GM18498 (cell line): ENCODE data around the gene PTGDR2.

Source experiments
- ATAC-seq: cut with Tn5 transposase; IDR thresholded peaks from one replicate; pipeline ENCODE4 v1.9.1; 2021; ENCODE audit warnings: mild to moderate bottlenecking, moderate library complexity; ENCODE audit not compliant: unreplicated experiment

Gene PTGDR2

GRCh38 chr11:60874421-60875365 lies 18.9 kb upstream of the PTGDR2 start:
- no peak for ATAC-seq

GRCh38 chr11:60873533-60873932 lies 17.8 kb upstream of the PTGDR2 start:
- no peak for ATAC-seq

- no peak for ATAC-seq
These were observed 17.3 kb upstream of the PTGDR2 start for GRCh38 chr11:60872961-60873524.

- ATAC-seq = no peak
These were observed 16.6 kb upstream of the PTGDR2 start for GRCh38 chr11:60872124-60872960.

GRCh38 chr11:60871378-60872061 lies 15.8 kb upstream of the PTGDR2 start:
- ATAC-seq = no peak

GRCh38 chr11:60870733-60871377 lies 15.1 kb upstream of the PTGDR2 start:
- no peak for ATAC-seq

GRCh38 chr11:60870276-60870675 lies 14.5 kb upstream of the PTGDR2 start:
- ATAC-seq = no peak

- no peak for ATAC-seq
These were observed 13.7 kb upstream of the PTGDR2 start for GRCh38 chr11:60869451-60869825.

GRCh38 chr11:60868682-60869450 lies 13.1 kb upstream of the PTGDR2 start:
- no peak for ATAC-seq

GRCh38 chr11:60867871-60868681 lies 12.3 kb upstream of the PTGDR2 start:
- ATAC-seq = no peak

- no peak for ATAC-seq
These were observed 11.4 kb upstream of the PTGDR2 start, which contains the start of gene ZP1 for GRCh38 chr11:60866911-60867870. Gene ZP1 (plus strand): TSS chr11:60867542. CDS start chr11:60867562, 20 bp downstream.

GRCh38 chr11:60864856-60865513 lies 9.2 kb upstream of the PTGDR2 start:
- no peak for ATAC-seq

GRCh38 chr11:60863550-60864521 lies 8.1 kb upstream of the PTGDR2 start:
- no peak for ATAC-seq

- no peak for ATAC-seq
These were observed 6.4 kb upstream of the PTGDR2 start for GRCh38 chr11:60862171-60862570.

GRCh38 chr11:60860943-60861342 lies 5.2 kb upstream of the PTGDR2 start:
- no peak for ATAC-seq
